GM13976 (cell line): Measurements from ENCODE around the gene L2HGDH.

Source experiments
- DNase-seq: peaks from one replicate; pipeline ENCODE4 v3.0.0; 2012; ENCODE audit warnings: low spot score
- in situ Hi-C: fragments of 300-500 bp; cut with MboI; formaldehyde crosslinking; loops from one replicate; pipeline ENCODE4 v1.12.0; 2022; ENCODE audit warnings: low sequenced_read_pairs, mixed read lengths, inconsistent platforms; ENCODE audit not compliant: unreplicated experiment
- TF ChIP-seq, protein P1 (sequence below): IDR thresholded peaks from 2 replicates; pipeline ENCODE4 v1.5.1; 2012; ENCODE audit warnings: borderline replicate concordance, mild to moderate bottlenecking; ENCODE audit not compliant: insufficient read depth; ENCODE audit errors: extremely low read depth, missing control alignments, control extremely low read depth

L2HGDH gene

GRCh38 chr14:50312734-50313054 lies 665 bp upstream of the L2HGDH start:
- no peak for DNase-seq
- in situ Hi-C loops: no loop called here
- TF ChIP-seq, protein P1, sequence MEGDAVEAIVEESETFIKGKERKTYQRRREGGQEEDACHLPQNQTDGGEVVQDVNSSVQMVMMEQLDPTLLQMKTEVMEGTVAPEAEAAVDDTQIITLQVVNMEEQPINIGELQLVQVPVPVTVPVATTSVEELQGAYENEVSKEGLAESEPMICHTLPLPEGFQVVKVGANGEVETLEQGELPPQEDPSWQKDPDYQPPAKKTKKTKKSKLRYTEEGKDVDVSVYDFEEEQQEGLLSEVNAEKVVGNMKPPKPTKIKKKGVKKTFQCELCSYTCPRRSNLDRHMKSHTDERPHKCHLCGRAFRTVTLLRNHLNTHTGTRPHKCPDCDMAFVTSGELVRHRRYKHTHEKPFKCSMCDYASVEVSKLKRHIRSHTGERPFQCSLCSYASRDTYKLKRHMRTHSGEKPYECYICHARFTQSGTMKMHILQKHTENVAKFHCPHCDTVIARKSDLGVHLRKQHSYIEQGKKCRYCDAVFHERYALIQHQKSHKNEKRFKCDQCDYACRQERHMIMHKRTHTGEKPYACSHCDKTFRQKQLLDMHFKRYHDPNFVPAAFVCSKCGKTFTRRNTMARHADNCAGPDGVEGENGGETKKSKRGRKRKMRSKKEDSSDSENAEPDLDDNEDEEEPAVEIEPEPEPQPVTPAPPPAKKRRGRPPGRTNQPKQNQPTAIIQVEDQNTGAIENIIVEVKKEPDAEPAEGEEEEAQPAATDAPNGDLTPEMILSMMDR: no peak

DNA sequence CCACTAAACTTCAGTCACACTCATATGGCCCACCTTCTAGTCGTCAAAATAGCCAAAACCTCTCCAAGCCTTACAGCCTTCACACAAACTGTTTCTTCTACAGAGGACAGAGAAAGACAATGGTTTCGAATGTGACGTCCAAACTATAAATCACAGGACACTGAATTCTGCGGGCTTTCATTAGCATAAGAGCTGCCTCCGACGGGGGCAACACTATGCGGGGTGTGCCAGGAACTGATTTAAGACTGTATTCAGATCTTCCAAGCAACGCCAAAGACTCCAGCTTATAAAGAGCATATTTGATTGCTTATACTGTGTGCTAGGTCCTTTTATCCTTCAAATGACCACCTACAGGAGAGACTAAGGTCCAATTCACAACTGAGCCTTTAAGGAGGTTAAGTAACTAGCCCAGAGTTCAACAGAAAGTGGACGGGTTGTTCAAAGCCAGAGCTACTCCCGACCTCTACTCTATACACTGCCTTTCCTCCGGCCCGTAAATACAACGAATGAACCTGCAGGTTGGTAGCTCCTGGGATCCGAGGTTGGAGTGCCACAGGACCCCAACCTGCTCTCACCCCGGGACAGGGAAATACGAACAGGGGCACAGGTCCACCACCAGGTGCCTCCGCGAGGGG lies 575 bp downstream of the L2HGDH start:
- in situ Hi-C loops: no loop called here
- TF ChIP-seq, protein P1: peak; percentile 43
- DNase-seq: no peak

GRCh38 chr14:50310445-50310844 lies 1.6 kb downstream of the L2HGDH start:
- in situ Hi-C loops: no loop called here
- DNase-seq: no peak
- TF ChIP-seq, protein P1: no peak

GRCh38 chr14:50308363-50308915 lies 3.6 kb downstream of the L2HGDH start:
- in situ Hi-C loops: no loop called here
- TF ChIP-seq, protein P1: no peak

DNA sequence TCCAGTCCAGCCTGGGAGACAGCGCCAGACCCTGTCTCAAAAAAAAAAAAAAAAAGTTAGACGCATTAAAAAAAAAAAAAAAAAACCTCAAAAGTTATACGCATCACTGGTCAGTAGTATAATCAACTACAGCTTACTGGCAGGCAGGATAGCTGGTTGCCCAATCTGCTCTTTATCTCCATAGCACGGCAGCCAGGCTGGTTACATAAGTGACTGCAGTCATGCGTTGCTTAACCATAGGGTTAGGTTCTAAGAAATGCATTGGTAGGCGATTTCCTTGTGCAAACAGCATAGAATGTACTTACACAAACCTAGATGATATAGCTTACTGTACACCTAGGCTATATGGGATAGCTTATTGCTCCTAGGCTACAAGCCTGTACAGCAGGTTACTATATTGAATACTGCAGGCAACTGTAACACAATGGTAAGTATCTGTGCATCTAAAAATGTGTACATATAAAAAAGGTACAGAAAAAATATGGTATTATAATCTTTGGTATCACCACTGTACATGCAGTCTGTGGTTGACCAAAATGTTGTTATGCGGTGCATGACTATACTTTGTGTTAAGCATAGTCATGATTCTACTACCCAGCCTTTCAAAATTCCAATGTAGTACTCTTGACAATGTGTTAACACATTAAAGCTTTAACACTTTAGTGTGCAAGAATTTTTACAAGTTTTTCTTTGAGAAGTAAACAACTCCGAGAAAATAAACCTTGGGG lies 8.1 kb downstream of the L2HGDH start:
- in situ Hi-C loops: no loop called here
- TF ChIP-seq, protein P1: no peak
- DNase-seq: no peak

More at GRCh38 chr14:50308363-50308915, 3.6 kb downstream of the L2HGDH start:
- no peak for DNase-seq

DNA sequence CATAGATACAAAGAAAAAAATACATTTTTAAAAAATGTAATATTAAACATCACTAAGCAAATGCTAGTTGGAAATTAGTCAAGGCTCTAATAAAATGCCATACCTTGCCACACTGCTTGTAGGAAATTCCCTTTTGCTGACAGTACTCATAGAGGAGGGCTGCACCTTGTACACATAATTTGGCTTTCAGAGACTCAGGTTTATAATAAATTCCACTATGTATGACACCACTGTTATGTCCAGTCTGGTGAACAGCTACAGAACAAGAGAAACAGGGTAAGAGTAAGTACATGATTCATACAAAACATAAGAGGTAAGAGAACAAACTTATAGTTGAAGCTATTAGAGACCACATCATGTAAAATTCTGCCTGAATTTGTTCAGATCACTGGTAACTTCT lies 10.1 kb downstream of the L2HGDH start:
- no peak for DNase-seq
- in situ Hi-C loops: no loop called here
- TF ChIP-seq, protein P1: no peak
